Fibroblast of pulmonary artery (primary cell): ENCODE results near the gene SYNPO2L.

Experiments
- DNase-seq: peaks from one replicate; pipeline ENCODE4 v3.0.0-alpha.2; 2010; ENCODE audit warnings: low read depth
- H3K4me3 ChIP-seq: replicated peaks from 2 replicates; pipeline ENCODE4 v1.5.1; 2011; ENCODE audit warnings: low read depth, mild to moderate bottlenecking, control low read depth, low read length, moderate library complexity
- CTCF ChIP-seq: IDR thresholded peaks from 2 replicates; pipeline ENCODE4 v1.5.1; 2011; ENCODE audit warnings: mild to moderate bottlenecking, control low read depth, low read length, inconsistent platforms; ENCODE audit errors: missing control alignments

The SYNPO2L gene

GRCh38 chr10:73643362-73643761, 12.5 kb downstream of the SYNPO2L start:
- DNase-seq, result no peak
- TF ChIP-seq CTCF, result no peak
- no peak overlapping the region for H3K4me3 ChIP-seq

- H3K4me3 ChIP-seq, result no peak within 1 kb of the TSS
- no peak for DNase-seq
- TF ChIP-seq CTCF, result no peak
Measured at GRCh38 chr10:73641328-73642060, 14.3 kb downstream of the SYNPO2L start, which contains the start of gene MYOZ1. MYOZ1 (minus strand) TSS chr10:73641474; CDS start chr10:73640017, 1,457 bp downstream.

- H3K4me3 ChIP-seq, result no peak overlapping the region
- no peak for DNase-seq
- TF ChIP-seq CTCF, result no peak
Measured at GRCh38 chr10:73639286-73639685, 16.5 kb downstream of the SYNPO2L start.

GRCh38 chr10:73635781-73636180, 20.0 kb downstream of the SYNPO2L start:
- no peak for DNase-seq
- no peak for TF ChIP-seq CTCF
- no peak overlapping the region for H3K4me3 ChIP-seq

- H3K4me3 ChIP-seq, result no peak overlapping the region
- TF ChIP-seq CTCF, result no peak
- DNase-seq, result no peak
Measured at GRCh38 chr10:73634421-73634820, 21.4 kb downstream of the SYNPO2L start.

- no peak overlapping the region for H3K4me3 ChIP-seq
- no peak for DNase-seq
- no peak for TF ChIP-seq CTCF
Measured at GRCh38 chr10:73629165-73629564, 26.7 kb downstream of the SYNPO2L start.

GRCh38 chr10:73628405-73628804, 27.4 kb downstream of the SYNPO2L start:
- TF ChIP-seq CTCF, result no peak
- H3K4me3 ChIP-seq, result no peak overlapping the region
- no peak for DNase-seq
